Middle frontal gyrus (tissue), 1 donor: ENCODE results near the gene PAPOLA.
"Not testable (repeated sequence)": the region's sequence is repeated elsewhere in the genome, so short reads cannot be mapped to it uniquely, and the experiment has no call there.

Experiments used
- DNase-seq: peaks from one replicate; pipeline ENCODE4 v3.0.0-alpha.2; 2015; ENCODE audit warnings: low spot score; ENCODE audit errors: extremely low spot score

The PAPOLA gene

GRCh38 chr14:96501740-96502620, at the start of gene PAPOLA:
PAPOLA (plus strand) TSS chr14:96502382; CDS start chr14:96502593, 211 bp downstream.
- peak; percentile 92 for DNase-seq

DNA sequence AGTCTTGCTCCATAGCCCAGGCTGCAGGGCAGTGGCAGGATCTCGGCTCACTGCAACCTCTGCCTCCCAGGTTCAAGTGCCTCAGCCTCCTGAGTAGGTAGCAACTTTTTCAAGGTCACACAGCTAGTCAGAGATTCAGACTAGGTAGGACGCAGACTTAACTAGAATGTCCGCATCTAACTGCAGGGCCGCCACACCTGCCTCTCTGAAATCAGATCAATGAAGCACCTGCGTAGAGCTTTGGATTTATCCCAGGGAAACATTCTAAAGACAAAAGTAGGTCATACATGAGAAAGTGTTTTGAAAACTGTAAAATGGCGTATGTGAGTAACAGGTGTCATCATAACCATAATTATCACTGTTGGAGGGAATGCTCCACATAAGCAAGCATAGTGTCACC, 49.5 kb upstream of the PAPOLA start:
- no peak for DNase-seq

DNA sequence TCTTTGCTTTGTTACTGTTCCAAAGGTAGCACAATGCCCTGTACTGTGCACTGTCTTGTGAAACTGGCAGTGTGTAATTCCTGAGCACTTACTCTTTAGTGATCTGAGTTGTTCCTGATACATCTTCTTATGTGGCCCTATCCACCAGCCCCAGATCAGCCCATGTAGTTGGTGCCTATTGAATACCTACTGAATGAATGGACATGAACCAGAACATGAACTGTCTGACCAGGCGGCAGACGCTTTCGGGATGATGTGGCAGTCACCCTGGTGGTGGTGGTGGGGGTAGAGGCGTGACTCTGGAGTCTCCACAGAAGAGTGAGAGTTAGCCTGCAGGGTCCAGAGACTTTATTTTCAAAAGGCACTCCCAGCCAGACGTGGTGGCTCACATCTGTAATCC, 46.6 kb upstream of the PAPOLA start:
- no peak for DNase-seq

DNA sequence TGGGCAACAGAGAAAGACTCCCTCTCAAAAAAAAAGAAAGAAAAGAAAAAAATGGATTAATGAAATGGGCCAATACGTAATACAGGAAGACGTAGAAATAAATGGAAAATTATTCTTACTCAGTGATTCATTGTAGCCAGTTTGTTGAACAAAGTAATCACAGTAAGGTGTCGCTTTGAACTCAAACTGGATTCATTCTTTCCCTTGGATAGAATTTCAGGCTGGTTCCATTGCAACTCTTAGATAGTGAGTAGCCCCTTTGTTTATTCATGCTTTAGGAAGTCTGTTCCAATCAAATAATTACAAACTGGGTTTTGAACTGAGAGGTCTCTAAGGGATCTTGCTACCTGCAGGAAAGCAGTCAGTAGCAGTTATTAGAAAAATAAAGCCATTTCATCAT, 42.3 kb upstream of the PAPOLA start:
- no peak for DNase-seq

GRCh38 chr14:96461950-96462798, 40.0 kb upstream of the PAPOLA start:
- DNase-seq: no peak

DNA sequence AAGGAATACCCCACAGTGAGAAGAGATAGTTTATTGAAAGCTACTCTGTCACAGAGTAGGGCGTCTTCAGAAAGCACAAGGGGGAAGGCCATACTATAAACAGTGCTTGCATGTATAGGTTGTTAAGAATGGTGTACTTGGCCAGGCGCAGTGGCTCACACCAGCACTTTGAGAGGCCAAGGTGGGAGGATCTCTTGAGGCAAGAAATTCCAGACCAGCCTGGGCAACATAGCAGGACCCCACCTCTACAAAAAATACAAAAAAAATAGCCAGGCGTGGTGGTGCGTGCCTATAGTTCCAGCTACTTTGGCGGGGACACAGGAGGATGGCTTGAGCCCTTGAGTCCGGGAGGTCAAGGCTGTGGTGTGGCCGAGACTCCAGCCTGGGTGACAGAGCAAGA, 38.0 kb upstream of the PAPOLA start:
- DNase-seq: no peak

DNA sequence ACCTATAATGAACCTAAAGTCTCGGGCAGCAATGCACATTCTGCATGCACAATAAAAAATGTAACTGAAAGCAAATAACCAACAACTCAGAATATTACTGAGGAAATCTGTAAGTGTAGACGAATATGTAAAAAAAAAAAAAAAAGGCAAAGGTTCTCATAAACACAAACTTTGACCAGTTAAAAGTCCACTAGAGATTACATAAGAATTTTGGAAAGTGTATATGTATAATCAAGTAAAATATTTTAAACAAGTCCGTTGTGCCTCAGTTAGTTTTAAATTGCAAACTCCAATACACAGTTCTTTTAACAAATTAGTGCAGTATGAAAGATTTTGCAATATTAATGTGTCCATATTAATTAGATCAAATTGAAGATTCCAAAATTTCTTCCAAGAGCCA, 35.3 kb upstream of the PAPOLA start:
- DNase-seq: no peak

- no peak for DNase-seq
Measured at GRCh38 chr14:96470331-96470730, 31.9 kb upstream of the PAPOLA start.

DNA sequence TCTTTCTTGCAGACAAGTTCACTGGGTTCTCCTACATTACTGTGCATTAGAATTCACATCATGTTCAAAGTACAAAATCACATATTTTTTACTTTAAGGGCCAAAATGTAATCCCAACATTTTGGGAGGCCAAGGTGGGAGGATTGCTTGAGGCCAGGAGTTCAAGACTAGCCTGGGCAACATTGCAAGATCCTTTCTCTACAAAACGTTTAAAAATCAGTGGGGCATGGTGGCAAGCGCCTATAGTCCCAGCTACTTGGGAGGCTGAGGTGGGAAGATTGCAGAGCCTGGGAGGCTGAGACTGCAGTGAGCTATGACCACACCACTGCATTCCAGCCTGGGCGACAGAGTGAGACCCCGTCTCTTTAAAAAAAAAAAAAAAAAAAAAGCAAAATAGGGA, 31.2 kb upstream of the PAPOLA start:
- DNase-seq: not testable (repeated sequence)

GRCh38 chr14:96478119-96478518, 24.1 kb upstream of the PAPOLA start:
- DNase-seq: no peak

- no peak for DNase-seq
Measured at GRCh38 chr14:96479435-96480146, 22.6 kb upstream of the PAPOLA start.

DNA sequence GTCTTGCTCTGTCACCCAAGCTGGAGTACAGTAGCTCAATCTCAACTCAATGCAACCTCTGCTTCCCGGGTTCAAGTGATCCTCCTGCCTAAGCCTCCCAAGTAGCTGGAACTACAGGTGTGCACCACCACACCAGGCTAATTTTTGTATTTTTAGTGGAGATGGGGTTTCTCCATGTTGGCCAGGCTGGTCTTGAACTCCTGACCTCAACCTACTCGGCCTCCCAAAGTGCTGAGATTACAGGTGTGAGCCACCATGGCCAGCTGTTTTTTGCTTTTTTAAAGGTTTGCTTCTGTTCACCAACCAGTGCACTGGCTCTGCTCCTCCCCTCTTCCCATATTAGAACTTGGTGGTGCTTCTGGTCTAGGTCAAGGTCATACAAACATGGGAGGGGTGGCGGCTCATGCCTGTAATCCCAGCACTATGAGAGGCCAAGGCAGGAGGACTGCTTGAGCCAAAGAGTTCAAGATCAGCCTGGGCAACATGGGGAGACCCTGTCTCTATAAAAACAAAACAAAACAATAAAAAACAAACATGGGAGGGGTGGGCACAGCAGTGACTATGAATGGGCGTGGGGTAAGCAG, 20.4 kb upstream of the PAPOLA start:
- DNase-seq: no peak

DNA sequence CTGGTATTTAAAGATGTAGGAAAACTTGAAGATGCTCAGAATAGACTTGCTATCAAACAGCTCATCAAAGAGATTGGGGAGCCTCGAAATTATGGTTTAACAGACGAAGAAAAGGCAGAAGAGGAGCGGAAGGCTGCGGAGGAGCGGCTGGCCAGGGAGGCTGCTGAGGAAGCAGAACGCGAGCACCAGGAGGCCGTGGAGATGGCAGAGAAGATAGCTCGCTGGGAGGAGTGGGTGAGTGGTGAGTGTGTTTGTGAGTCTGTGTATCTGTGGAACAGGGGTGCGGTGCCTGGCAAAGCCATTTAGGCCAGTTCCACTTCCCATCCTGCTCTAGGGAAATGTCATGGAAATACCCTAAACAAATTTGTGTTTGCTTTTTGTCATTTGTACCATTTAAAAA, 19.2 kb upstream of the PAPOLA start:
- no peak for DNase-seq

DNA sequence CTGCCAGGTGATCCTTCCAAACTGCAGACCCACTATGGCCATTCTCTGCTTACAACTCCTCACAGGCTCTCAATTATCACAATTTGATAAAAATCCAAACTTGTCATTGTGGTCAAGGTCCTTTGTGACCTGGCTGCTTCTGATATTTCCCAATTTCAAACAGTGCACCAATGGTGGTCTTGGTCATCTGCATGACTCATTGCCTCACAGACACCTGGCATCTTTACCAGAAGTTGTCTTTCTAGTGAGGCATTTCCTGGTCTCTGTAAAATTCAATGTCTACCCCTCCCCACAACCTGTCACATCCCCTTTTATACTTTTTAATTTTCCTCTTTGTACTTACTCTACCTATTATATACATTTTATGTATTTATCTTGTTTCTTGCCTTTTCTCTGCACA, 17.8 kb upstream of the PAPOLA start:
- no peak for DNase-seq

DNA sequence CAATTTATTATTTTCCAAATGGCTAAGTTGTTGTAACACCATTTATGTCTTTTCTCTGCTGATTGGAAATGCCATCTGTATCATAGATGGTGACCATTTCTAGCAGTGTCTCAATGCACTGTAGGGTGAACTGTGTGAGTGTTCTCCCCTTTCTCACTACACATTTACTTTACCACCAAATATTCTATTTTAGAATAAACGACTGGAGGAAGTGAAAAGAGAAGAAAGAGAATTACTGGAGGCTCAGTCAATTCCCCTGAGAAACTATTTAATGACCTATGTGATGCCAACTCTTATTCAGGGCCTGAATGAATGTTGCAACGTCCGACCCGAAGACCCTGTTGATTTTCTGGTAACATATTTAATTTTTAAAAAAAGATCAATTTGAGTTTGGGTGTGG, 15.5 kb upstream of the PAPOLA start:
- no peak for DNase-seq

DNA sequence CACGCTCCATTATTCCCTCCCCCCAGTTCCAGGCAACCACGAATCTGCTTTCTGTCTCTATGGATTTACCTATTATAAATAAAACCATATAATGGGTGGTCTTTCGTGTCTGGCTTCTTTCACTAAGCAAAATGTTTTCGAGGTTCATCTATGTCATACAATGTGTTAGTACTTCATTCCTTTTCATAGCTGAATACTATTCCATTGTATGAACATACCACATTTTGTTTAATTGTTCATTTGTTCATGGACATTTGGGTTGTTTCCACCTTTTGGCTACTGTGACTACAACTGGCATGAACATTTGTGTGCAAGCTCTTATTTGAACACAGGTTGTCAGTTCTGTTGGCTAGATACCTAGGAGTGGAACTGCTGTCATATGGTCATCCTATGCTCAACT, 12.9 kb upstream of the PAPOLA start:
- no peak for DNase-seq

- DNase-seq: no peak
Measured at GRCh38 chr14:96493178-96493577, 9.0 kb upstream of the PAPOLA start.

DNA sequence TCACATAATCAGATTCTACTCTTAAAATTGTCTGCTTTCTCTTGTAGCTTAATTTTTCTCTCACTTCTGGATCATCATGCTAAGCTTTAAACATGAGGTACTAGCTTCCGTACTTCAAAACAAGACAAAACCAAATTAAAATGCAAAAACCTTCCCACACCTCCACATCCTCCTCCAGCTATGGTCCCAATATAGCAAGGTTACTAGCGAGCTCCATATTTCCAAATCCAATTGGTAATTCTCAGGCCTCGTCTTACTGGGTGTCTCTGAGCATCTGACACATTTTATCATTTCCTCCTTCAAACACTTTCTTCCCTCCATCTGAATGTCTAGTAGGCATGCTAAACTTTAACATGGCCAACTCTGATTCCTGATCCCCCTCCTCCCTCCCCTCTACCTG, 7.9 kb upstream of the PAPOLA start:
- no peak for DNase-seq

DNA sequence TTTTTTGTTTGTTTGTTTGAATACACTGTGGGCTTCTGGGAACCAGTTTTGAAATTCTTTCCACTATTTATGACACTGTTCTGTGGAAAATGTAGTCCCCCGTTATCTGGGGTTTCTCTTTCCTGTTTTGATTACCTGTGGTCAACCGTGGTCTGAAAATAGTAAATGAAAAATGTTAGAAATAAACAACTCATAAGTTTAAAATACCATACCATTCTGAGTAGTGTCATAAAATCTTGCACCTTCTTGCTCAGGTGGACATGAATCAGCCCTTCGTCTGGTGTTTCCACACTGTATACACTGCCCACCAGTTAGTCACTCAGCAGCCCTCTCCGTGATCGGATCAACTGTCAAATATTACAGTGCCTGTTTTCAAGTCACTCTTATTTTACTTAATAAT, 5.1 kb upstream of the PAPOLA start:
- no peak for DNase-seq

DNA sequence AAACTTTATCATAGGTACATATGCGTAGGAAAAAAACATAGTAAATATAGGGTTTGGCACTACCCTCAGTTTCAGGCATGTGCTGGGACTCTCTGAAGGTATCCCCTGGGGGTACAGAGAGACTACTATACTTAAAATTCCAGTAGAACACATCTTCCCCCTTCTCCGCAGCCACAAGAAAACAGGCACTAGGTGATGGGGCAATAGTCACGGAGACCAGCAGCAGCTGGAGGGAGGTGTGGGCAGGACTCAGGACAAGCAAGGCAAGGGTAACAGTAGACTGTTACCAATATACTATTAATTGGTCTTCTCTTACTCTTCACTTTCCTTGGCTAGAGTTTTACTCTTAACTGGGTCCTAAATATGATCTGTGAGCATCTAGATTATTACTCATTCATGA, 4.6 kb upstream of the PAPOLA start:
- no peak for DNase-seq

- DNase-seq: no peak
Measured at GRCh38 chr14:96501217-96501739, 904 bp upstream of the PAPOLA start.
